Central memory CD8-positive, alpha-beta T cell (primary cell): Measurements from ENCODE around the gene NEMP1.

ENCODE experiments used
- ATAC-seq: fragments of 150-1000 bp; cut with Tn5 transposase; replicated peaks from 2 replicates; pipeline ENCODE4 v1.10.0; 2022; ENCODE audit warnings: mild to moderate bottlenecking, moderate FRiP score, moderate number of reproducible peaks; ENCODE audit not compliant: poor library complexity, severe bottlenecking; ENCODE audit errors: extremely low read depth
- DNase-seq, 2 donors: peaks; one replicate each; pipeline ENCODE4 v3.0.0; 2021; ENCODE audit warnings: low spot score in 2 of 2
- H3K27ac Mint-ChIP-seq: one replicate; pipeline ENCODE4 v1.8.0; 2022; ENCODE audit warnings: low read depth, mild to moderate bottlenecking, moderate library complexity, mixed read lengths
- H3K27me3 Mint-ChIP-seq: one replicate; pipeline ENCODE4 v1.8.0; 2022; ENCODE audit warnings: mixed read lengths
- H3K36me3 Mint-ChIP-seq: one replicate; pipeline ENCODE4 v1.8.0; 2022; ENCODE audit warnings: mild to moderate bottlenecking, moderate library complexity, mixed read lengths; ENCODE audit not compliant: insufficient read depth
- H3K4me1 Mint-ChIP-seq: one replicate; pipeline ENCODE4 v1.8.0; 2022; ENCODE audit warnings: mixed read lengths
- H3K4me3 Mint-ChIP-seq: one replicate; pipeline ENCODE4 v1.8.0; 2022; ENCODE audit warnings: mild to moderate bottlenecking, moderate library complexity, mixed read lengths
- H3K9me3 Mint-ChIP-seq: one replicate; pipeline ENCODE4 v1.8.0; 2022; ENCODE audit warnings: mixed read lengths

The NEMP1 gene

GRCh38 chr12:57101892-57102695 is 23.5 kb upstream of the NEMP1 start:
- H3K4me1 Mint-ChIP-seq, result peaks cover 25% of the 10 kb centered on the region
- no peak for DNase-seq
- peaks cover 42% of the 10 kb centered on the region for H3K36me3 Mint-ChIP-seq
- peak; percentile 24 for ATAC-seq
- no peaks in the 10 kb centered on the region for H3K27me3 Mint-ChIP-seq
- no peaks in the 10 kb centered on the region for H3K9me3 Mint-ChIP-seq
- peak overlapping the region; percentile 78 for H3K27ac Mint-ChIP-seq
- H3K4me3 Mint-ChIP-seq, result no peak overlapping the region

- Mint-ChIP-seq H3K36me3 (peaks cover 37% of the 10 kb centered on the region), H3K27ac (peak overlapping the region; percentile 78), H3K4me3 (no peak overlapping the region), H3K9me3 (no peaks in the 10 kb centered on the region), H3K27me3 (no peaks in the 10 kb centered on the region), H3K4me1 (peaks cover 22% of the 10 kb centered on the region)
- ATAC-seq, result no peak
- no peak for DNase-seq
Measured at GRCh38 chr12:57099766-57100165, 21.2 kb upstream of the NEMP1 start.

GRCh38 chr12:57099047-57099714 is 20.6 kb upstream of the NEMP1 start:
- Mint-ChIP-seq H3K27ac (peak overlapping the region; percentile 78), H3K4me1 (peaks cover 26% of the 10 kb centered on the region), H3K27me3 (no peaks in the 10 kb centered on the region), H3K9me3 (no peaks in the 10 kb centered on the region), H3K36me3 (peaks cover 33% of the 10 kb centered on the region), H3K4me3 (no peak overlapping the region)
- DNase-seq, result no peak
- no peak for ATAC-seq

- peaks cover 29% of the 10 kb centered on the region for H3K36me3 Mint-ChIP-seq
- no peak overlapping the region for H3K4me3 Mint-ChIP-seq
- DNase-seq (no peak), ATAC-seq (no peak)
- peak overlapping the region; percentile 78 for H3K27ac Mint-ChIP-seq
- no peaks in the 10 kb centered on the region for H3K9me3 Mint-ChIP-seq
- H3K4me1 Mint-ChIP-seq, result peaks cover 31% of the 10 kb centered on the region
- H3K27me3 Mint-ChIP-seq, result no peaks in the 10 kb centered on the region
Measured at GRCh38 chr12:57098546-57098945, 20.0 kb upstream of the NEMP1 start.

GRCh38 chr12:57097554-57097835 is 18.9 kb upstream of the NEMP1 start:
- DNase-seq (no peak), ATAC-seq (no peak)
- Mint-ChIP-seq H3K27me3 (no peaks in the 10 kb centered on the region), H3K4me1 (peaks cover 41% of the 10 kb centered on the region), H3K27ac (no peak overlapping the region), H3K36me3 (peaks cover 26% of the 10 kb centered on the region), H3K9me3 (no peaks in the 10 kb centered on the region), H3K4me3 (no peak overlapping the region)

- no peak overlapping the region for H3K4me3 Mint-ChIP-seq
- H3K27me3 Mint-ChIP-seq, result no peaks in the 10 kb centered on the region
- no peak overlapping the region for H3K27ac Mint-ChIP-seq
- no peaks in the 10 kb centered on the region for H3K9me3 Mint-ChIP-seq
- ATAC-seq (no peak), DNase-seq (no peak)
- peaks cover 28% of the 10 kb centered on the region for H3K36me3 Mint-ChIP-seq
- peaks cover 46% of the 10 kb centered on the region for H3K4me1 Mint-ChIP-seq
Measured at GRCh38 chr12:57096748-57097553, 18.4 kb upstream of the NEMP1 start.

- Mint-ChIP-seq H3K4me1 (peaks cover 49% of the 10 kb centered on the region), H3K27me3 (no peaks in the 10 kb centered on the region), H3K9me3 (no peaks in the 10 kb centered on the region), H3K4me3 (no peak overlapping the region), H3K27ac (peak overlapping the region; percentile 46), H3K36me3 (peaks cover 22% of the 10 kb centered on the region)
- DNase-seq (no peak), ATAC-seq (no peak)
Measured at GRCh38 chr12:57096099-57096572, 17.5 kb upstream of the NEMP1 start.

- Mint-ChIP-seq H3K9me3 (no peaks in the 10 kb centered on the region), H3K27me3 (no peaks in the 10 kb centered on the region), H3K27ac (peak overlapping the region; percentile 69), H3K4me1 (peaks cover 56% of the 10 kb centered on the region), H3K36me3 (peaks cover 22% of the 10 kb centered on the region), H3K4me3 (no peak overlapping the region)
- no peak for ATAC-seq
- no peak for DNase-seq
Measured at GRCh38 chr12:57095440-57095839, 16.8 kb upstream of the NEMP1 start.

- Mint-ChIP-seq H3K36me3 (peaks cover 21% of the 10 kb centered on the region), H3K4me3 (peak overlapping the region; percentile 55), H3K27me3 (no peaks in the 10 kb centered on the region), H3K4me1 (peaks cover 60% of the 10 kb centered on the region), H3K9me3 (no peaks in the 10 kb centered on the region), H3K27ac (peak overlapping the region; percentile 79)
- no peak for ATAC-seq
- no peak for DNase-seq
Measured at GRCh38 chr12:57094208-57095160, 15.9 kb upstream of the NEMP1 start.

- H3K4me1 Mint-ChIP-seq, result peaks cover 55% of the 10 kb centered on the region
- peak overlapping the region; percentile 79 for H3K27ac Mint-ChIP-seq
- DNase-seq (no peak), ATAC-seq (peak; percentile 44)
- no peaks in the 10 kb centered on the region for H3K27me3 Mint-ChIP-seq
- no peaks in the 10 kb centered on the region for H3K9me3 Mint-ChIP-seq
- peaks cover 15% of the 10 kb centered on the region for H3K36me3 Mint-ChIP-seq
- peak overlapping the region; percentile 55 for H3K4me3 Mint-ChIP-seq
Measured at GRCh38 chr12:57093415-57094207, 15.0 kb upstream of the NEMP1 start.

- peak overlapping the region; percentile 35 for H3K27ac Mint-ChIP-seq
- H3K4me1 Mint-ChIP-seq, result peaks cover 60% of the 10 kb centered on the region
- H3K9me3 Mint-ChIP-seq, result no peaks in the 10 kb centered on the region
- H3K36me3 Mint-ChIP-seq, result peaks cover 17% of the 10 kb centered on the region
- H3K27me3 Mint-ChIP-seq, result no peaks in the 10 kb centered on the region
- DNase-seq, result no peak
- no peak overlapping the region for H3K4me3 Mint-ChIP-seq
- ATAC-seq, result no peak
Measured at GRCh38 chr12:57092876-57093414, 14.4 kb upstream of the NEMP1 start.
